OCI-LY3 (cell line): ENCODE results near the gene EID1.

ENCODE experiments used
- EZH2phosphoT487 ChIP-seq: fragments of 200-600 bp; shearing (Covaris generic); IDR thresholded peaks from 2 replicates; pipeline ENCODE4 v1.6.1; 2018; ENCODE audit warnings: antibody characterized with exemption, mixed run types, low read depth
- TF ChIP-seq, protein P1 (sequence below): fragments of 200-600, 300-600 bp; sonication (generic); IDR thresholded peaks from 2 replicates; pipeline ENCODE4 v1.5.1; 2014; ENCODE audit warnings: antibody characterized with exemption, low read length, low read depth

DNA sequence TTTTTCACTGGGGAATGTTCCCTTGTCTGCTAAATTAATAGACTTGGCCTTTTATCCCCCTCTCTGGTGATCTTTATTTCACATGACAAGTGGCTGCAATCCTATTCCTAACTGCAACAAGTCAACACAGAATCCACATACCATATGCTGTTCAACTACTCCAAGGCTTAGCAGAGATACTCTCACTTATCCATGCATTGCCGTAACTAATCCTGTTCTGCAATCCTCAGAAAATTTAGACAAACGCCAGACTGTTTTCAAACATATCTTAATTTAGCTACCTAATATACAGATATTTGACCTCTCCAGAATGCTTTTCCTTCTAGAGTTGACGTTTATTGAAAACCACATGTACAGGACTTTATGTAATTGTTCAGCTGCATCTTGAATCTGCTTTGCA, 37.9 kb downstream of the EID1 start:
- TF ChIP-seq, protein P1, sequence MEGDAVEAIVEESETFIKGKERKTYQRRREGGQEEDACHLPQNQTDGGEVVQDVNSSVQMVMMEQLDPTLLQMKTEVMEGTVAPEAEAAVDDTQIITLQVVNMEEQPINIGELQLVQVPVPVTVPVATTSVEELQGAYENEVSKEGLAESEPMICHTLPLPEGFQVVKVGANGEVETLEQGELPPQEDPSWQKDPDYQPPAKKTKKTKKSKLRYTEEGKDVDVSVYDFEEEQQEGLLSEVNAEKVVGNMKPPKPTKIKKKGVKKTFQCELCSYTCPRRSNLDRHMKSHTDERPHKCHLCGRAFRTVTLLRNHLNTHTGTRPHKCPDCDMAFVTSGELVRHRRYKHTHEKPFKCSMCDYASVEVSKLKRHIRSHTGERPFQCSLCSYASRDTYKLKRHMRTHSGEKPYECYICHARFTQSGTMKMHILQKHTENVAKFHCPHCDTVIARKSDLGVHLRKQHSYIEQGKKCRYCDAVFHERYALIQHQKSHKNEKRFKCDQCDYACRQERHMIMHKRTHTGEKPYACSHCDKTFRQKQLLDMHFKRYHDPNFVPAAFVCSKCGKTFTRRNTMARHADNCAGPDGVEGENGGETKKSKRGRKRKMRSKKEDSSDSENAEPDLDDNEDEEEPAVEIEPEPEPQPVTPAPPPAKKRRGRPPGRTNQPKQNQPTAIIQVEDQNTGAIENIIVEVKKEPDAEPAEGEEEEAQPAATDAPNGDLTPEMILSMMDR, result no peak
- TF ChIP-seq EZH2phosphoT487, result no peak
